CD4-positive, alpha-beta T cell treated with Interferon alpha-2 for 1 hour (primary cell): ENCODE results near the gene HERC4.
A peak's percentile ranks its signal among the peaks of the same experiment; 100 is the strongest.
"Not testable (repeated sequence)": the region's sequence is repeated elsewhere in the genome, so short reads cannot be mapped to it uniquely, and the experiment has no call there.

ENCODE experiments used
- DNase-seq, 2 donors: peaks; one replicate each; pipeline ENCODE4 v3.0.0-alpha.2; 2020 to 2022

The HERC4 gene

DNA sequence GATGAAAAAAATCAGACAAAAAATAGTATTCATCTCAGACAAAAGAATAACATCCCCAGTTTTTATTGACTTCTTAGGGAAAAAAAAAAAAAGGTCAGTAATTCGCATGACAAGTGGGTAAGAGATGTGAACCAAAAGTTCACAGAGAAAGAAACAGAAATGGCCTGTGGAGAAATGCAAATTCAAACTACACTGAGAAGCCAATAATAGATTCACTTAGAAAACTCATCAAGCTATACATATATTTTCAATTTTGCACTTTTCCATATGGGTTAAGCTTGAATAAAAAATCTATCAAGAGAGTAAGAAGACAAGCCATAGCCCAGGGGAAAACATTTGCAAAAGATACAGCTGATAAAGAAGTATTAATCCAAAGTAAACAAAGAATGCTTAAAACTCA lies 28.0 kb downstream of the HERC4 start:
- DNase-seq = no peak

GRCh38 chr10:68046642-68047041 lies 28.4 kb downstream of the HERC4 start:
- DNase-seq = no peak

DNA sequence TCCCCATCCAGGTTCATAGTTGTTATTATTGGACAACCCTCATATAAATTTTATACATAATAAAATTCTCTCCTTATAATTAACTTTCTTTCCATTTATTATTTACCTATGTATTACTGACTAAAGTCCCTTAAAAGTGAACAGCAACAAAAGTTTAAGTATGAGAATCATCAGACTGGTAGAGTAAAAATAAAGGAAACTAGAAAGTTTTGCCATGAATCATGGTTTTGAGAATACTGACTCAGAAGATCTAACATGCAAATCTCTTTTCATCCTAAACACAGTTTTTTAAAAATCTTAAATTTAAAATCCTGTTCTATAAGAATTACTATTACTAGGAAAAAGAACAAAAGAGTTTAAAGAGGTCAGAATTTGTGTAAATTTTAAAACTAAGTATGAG lies 32.1 kb downstream of the HERC4 start:
- no peak for DNase-seq

DNA sequence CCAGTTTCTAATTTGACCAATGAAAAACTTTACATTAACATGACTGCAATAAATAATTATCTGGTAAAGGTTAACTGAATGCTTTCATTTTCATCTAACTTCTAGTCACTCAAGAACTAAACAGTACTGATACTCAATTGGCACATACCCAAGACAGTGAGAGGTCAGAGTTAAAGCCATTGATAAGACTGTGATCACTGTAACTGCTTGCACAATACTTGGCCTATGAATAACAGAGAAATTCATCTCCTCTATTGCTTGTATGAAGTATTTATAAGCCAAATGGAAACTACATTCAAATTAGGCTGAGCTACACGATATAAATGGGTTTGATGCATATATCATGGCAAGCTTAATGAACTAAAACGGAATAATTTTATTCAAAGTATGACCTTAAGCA lies 43.0 kb downstream of the HERC4 start:
- no peak for DNase-seq

DNA sequence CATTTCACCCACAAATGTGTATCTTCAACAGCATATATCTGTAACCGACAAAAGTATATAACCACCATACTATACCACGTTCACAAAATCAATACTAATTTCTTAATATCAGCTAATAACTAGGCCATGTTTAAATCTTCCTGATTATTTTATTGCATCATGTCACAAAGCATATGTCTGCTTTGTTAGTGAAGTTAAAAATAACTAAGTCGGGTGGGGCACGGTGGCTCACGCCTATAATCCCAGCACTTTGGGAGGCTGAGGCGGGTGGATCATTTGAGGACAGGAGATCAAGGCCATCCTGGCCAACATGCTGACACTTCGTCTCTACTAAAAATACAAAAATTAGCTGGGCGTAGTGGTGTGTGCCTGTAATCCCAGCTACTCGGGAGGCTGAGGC lies 47.7 kb downstream of the HERC4 start:
- no peak for DNase-seq

DNA sequence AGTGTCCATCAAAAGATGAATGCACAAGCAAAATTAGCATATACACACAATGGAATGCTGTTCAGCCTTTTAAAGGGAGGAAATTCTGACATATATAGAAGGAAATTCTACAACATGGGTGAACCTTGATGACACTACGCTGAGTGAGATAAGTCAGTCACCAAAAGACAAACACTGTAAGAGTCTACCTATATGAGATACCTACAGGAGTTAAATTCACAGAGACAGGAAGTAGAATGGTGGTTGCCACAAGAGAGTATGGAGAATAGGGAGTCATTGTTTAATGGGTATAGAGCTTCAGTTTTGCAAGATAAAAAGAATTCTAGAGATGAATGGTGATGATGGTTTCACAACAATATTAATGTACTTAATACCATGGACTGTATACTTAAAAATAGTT lies 51.8 kb downstream of the HERC4 start:
- DNase-seq = no peak

- not testable (repeated sequence) for DNase-seq
These were observed 52.8 kb downstream of the HERC4 start for GRCh38 chr10:68022324-68022723.

DNA sequence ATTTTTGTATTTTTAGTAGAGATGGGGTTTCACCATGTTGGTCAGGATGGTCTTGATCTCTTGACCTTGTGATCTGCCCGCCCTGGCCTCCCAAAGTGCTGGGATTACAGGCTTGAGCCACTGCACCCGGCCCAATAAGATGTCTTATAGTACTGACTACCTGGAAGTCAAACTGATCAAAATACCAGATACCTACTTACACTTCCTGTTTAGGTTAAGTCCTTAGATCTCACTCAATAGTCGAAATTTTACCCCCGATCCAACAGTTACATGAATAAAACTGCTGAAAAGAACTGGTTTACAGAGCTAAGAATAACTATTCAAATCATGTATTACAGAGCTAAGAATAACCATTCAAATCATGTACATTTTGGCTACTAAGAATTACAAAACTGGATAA lies 58.6 kb downstream of the HERC4 start:
- DNase-seq = peak in 1 of 2 donors; percentile 5

- DNase-seq = no peak
These were observed 64.6 kb downstream of the HERC4 start for GRCh38 chr10:68010426-68010940.

GRCh38 chr10:68007356-68007755 lies 67.7 kb downstream of the HERC4 start:
- no peak for DNase-seq

GRCh38 chr10:68001539-68001938 lies 73.5 kb downstream of the HERC4 start:
- DNase-seq = no peak

GRCh38 chr10:68001000-68001399 lies 74.1 kb downstream of the HERC4 start:
- DNase-seq = no peak

DNA sequence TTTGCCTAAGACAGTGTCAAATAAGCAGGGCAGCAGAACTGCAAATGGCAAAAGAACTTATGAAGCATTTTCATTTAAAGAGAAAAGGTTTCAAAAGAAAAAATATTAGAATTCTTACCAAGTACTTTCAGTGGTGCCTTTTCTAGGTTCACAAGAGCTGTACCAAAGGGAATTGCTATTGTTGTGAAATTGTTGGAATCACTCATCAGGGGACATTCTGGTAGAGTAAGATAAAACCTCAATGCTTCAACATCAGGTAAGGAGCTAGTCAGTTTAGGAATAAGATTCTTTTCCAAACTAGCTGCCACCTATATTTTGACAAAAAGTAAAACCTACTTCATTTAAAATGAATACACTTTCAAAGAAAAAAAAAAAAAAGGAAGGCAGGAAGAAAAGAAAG lies 85.0 kb downstream of the HERC4 start:
- no peak for DNase-seq

- no peak for DNase-seq
These were observed 86.5 kb downstream of the HERC4 start for GRCh38 chr10:67988606-67989005.

DNA sequence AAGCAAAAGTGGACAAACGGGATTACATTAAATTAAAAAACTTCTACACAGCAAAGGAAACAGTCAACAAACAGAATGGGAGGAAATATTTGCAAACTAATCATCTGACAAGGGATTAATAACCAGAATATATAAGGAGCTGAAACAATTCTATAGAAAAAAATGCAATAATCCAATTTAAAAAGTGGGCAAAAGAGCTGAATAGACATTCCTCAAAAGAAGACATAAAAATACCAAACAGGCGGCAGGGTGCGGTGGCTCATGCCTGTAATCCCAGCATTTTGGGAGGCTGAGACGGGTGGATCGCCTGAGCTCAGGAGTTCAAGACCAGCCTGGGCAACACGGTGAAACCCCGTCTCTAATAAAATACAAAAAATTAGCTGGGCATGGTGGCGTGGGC lies 92.5 kb downstream of the HERC4 start:
- not testable (repeated sequence) for DNase-seq

DNA sequence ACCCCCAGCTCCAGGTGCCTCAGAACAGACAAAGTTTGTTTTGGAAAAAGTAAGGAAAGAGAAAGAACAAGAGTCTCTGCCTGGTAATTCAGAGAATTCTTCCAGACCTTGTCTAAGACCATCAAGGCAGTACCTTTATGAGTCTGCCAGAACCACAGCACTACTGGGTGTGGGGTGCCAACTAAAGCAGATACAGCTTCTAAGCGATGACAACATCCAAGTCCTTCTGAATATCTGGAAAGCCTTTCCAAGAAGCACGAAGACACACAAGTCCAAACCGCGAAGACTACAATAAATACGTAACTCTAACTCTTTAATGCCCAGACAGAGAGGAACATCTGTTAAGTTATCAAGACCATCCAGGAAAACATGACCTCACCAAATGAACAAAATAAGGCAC lies 96.3 kb downstream of the HERC4 start:
- no peak for DNase-seq

DNA sequence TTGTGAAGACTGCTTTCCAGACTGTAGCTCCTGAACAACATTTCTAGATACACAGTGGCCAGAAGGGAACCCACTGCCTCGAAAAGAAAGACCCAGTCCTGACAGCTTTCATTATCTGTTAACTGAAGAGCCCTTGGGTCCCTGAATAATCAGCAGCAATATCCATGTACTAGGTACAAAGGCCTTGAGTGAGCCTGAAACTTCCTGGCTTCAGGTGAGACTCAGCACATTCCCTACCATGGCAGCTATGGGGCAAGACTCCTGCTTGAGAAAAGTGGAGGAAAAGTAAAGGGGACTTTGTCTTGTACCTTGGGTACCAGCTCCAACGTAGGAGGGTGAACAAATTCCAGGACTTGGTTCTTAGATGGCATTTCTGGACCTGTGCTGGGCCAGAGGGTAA lies 97.8 kb downstream of the HERC4 start:
- no peak for DNase-seq

- DNase-seq = no peak
These were observed 98.5 kb downstream of the HERC4 start for GRCh38 chr10:67976292-67977245.

GRCh38 chr10:67975871-67976270 lies 99.2 kb downstream of the HERC4 start:
- DNase-seq = no peak

DNA sequence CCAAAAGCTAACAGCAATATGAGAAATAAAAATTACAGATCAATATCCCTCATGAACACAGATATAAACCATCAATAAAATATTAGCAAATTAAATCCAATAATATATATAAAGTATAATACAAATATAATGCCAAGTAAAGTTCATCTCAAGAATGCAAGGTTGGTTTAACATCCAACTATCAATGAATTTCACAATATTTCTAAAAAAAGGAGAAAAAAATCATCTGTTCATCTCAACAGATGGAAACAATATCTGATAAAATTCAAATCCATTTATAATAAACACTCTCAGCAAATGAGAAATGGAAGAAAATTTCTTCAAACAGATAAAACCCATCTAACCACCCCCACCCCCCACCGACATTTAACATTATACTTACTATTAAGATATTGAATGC lies 103.8 kb downstream of the HERC4 start:
- no peak for DNase-seq

DNA sequence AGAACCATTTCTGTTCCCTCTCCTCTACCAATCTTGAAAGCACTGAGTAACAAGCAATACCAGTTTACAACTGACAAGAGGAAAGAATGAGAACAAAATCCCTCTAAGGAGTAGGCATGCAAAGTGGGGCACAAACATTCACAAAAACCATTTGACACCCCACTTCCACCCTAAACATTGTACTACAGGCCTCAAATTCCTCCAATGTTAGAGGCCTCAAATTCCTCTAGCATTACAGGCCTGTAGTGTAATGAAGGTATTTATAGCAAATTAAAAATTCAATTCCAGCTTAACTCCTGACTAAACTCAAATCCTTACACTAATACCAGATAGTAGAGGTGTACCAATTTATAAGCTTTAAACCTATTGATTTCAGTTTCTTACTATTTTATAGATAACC lies 105.2 kb downstream of the HERC4 start:
- DNase-seq = no peak

DNA sequence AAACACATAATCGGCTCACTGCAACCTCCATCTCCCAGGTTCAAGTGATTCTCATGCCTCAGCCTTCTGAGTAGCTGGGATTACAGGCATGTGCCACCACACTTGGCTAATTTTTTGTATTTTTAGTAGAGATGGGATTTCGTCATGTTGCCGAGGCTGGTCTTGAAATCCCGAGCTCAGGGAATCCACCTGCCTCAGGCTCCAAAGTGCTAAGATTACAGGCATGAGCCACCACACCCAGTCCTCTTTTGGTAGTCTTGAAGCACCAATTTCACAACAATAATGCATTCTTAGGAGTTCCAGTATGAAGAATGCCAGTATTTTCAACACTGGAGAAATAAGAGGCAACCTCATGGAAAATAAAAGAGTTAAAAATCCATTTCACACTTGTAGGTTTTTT lies 109.0 kb downstream of the HERC4 start:
- DNase-seq = not testable (repeated sequence)

DNA sequence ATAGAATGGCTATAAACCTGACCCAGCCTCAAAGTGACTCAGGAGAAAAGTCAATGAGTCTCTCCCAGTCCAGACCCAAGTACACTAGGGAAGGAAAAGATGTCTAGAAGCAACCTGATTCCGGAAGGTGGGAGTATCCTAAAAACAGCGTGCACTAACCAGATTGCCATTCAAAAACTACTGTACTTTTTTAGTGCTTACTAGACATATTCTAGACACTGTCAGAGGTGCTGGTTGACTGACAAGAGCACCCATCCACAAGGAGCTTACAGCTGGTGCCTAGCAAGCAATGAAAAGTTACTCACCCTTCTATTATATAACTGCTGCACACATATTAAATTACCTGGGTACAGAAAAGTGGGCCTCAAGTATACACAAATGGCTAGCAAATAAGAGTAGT lies 109.6 kb downstream of the HERC4 start:
- DNase-seq = no peak

DNA sequence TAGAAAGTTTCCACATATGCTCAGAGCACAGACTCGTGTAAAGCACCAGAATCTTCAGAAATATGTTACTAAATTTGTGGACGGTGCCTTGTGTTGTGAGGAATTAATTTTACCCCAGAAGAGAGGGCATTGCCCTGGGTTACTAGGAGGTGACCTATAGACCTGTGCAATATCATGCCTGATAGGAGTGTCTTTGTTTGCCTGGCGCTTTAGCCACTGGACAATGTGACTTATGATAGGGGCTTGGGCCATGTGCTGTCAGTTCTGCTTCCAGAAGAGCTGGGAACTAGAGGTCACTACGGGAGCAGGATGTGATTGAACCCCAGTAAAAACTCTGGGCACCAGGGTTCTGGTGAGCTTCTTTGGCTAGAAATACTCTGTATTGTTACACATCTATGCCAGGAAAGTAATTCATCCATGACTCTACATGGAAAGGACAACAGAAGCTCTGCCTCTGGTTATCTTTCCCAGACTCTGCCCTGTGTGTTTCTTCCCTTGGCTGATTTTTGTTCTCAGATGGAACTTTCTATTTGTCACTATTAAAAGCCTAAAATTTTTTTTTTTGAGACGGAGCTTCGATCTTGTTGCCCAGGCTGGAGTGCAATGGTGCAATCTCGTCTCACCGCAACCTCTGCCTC lies 115.1 kb downstream of the HERC4 start:
- no peak for DNase-seq
